ENCODE data around the gene TMEM267.
"Not testable (repeated sequence)": the region's sequence is repeated elsewhere in the genome, so short reads cannot be mapped to it uniquely, and the experiment has no call there.

Gene TMEM267

DNA sequence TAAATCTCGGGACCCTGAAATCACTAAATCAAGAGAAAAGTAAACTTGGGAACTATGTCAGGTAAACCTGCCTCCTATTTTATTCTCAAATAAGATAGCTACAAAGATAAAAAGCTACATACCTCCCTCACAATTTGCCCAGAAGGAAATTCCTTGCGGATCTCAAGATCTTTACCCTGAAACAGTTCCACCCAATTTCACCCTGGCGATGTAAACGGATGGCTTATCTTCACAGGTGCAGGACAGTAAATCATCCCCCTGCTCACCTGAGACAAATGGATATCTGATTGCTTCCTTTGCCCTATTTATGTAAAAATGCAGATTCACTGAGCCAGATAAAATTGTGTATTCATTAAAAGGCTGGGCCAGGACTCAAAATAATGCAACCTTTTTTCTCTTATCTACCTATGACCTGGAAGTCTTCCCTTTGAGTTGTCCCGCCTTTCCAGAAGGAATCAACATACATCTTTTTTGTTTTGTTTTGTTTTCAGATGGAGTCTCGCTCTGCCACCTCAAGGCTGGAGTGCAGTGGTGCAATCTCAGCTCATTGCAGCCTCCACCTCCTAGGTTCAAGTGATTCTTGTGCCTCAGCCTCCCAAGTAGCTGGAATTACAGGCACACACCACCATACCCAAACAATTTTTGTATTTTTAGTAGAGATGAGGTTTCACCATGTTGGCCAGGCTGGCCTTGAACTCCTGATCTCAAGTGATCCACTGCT lies 13.8 kb downstream of the TMEM267 start:
- Histone ChIP-seq H3K9me3 (ENCODE audit: severe bottlenecking) (peaks cover 5% of the 10 kb centered on the region), H3K36me3 (no peaks in the 10 kb centered on the region), H3K4me3 (ENCODE audit: low read depth, low read length) (no peak overlapping the region), H3K27me3 (ENCODE audit: insufficient read depth, low read depth, severe bottlenecking) (no peaks in the 10 kb centered on the region), H3K27ac (no peak overlapping the region)
- TF ChIP-seq, protein P1, sequence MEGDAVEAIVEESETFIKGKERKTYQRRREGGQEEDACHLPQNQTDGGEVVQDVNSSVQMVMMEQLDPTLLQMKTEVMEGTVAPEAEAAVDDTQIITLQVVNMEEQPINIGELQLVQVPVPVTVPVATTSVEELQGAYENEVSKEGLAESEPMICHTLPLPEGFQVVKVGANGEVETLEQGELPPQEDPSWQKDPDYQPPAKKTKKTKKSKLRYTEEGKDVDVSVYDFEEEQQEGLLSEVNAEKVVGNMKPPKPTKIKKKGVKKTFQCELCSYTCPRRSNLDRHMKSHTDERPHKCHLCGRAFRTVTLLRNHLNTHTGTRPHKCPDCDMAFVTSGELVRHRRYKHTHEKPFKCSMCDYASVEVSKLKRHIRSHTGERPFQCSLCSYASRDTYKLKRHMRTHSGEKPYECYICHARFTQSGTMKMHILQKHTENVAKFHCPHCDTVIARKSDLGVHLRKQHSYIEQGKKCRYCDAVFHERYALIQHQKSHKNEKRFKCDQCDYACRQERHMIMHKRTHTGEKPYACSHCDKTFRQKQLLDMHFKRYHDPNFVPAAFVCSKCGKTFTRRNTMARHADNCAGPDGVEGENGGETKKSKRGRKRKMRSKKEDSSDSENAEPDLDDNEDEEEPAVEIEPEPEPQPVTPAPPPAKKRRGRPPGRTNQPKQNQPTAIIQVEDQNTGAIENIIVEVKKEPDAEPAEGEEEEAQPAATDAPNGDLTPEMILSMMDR (IDR thresholded peaks at IDR 0.05; ENCODE audit: low read depth, low read length) = no peak
- DNase-seq = no peak

DNA sequence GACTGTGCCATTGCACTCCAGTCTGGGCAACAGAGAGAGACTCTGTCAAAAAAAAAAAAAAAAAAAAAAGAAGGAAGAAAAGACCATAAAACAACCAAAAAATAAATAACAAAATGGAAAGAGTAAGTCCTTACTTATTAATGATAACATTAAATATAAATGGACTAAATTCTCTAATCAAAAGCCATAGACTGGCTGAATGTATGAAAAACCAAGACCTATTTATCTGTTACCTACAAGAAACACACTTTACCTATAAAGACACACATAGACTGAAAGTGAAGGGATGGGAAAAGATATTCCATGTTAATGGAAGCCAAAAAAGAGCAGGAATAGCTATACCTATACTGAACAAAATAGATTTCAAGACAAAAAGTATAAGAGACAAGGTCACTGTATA lies 16.6 kb downstream of the TMEM267 start:
- Histone ChIP-seq H3K36me3 (no peaks in the 10 kb centered on the region), H3K27ac (no peak overlapping the region), H3K27me3 (ENCODE audit: insufficient read depth, low read depth, severe bottlenecking) (no peaks in the 10 kb centered on the region), H3K4me3 (ENCODE audit: low read depth, low read length) (no peak overlapping the region), H3K9me3 (ENCODE audit: severe bottlenecking) (peaks cover 5% of the 10 kb centered on the region)
- TF ChIP-seq, protein P1 (IDR thresholded peaks at IDR 0.05; ENCODE audit: low read depth, low read length) = no peak
- no peak for DNase-seq

DNA sequence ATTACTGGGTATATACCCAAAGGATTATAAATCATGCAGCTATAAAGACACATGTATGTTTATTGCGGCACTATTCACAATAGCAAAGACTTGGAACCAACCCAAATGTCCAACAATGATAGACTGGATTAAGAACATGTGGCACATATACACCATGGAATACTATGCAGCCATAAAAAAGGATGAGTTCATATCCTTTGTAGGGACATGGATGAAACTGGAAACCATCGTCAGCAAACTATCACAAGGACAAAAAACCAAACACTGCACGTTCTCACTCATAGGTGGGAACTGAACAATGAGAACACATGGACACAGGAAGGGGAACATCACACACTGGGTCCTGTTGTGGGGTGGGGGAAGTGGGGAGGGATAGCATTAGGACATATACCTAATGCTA lies 18.2 kb downstream of the TMEM267 start:
- H3K4me3 ChIP-seq (ENCODE audit: low read depth, low read length); DNase-seq; H3K36me3 ChIP-seq; H3K9me3 ChIP-seq (ENCODE audit: severe bottlenecking); H3K27me3 ChIP-seq (ENCODE audit: insufficient read depth, low read depth, severe bottlenecking); H3K27ac ChIP-seq: not testable (repeated sequence)

DNA sequence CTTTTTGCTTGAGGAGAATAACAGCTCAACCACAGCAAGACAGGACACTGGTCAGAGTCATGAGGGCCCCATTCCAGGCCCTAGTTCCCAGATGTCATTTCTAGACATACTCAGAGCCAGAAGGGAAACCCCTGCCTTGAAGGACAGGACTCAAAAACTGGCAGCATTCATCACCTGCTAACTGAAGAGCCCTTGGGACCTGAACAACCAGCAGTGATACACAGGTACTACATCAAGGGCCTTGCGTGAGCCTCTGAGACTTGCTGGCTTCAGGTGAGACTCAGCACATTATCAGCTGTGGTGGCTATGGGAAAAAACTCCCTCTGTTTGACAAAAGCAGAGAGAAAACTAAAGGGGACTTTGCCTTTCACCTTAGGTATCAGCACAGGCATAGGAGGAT lies 22.6 kb downstream of the TMEM267 start:
- no peaks in the 10 kb centered on the region for H3K36me3 ChIP-seq
- DNase-seq = no peak
- no peak overlapping the region for H3K27ac ChIP-seq
- H3K9me3 ChIP-seq (ENCODE audit: severe bottlenecking) = peaks cover 10% of the 10 kb centered on the region
- TF ChIP-seq, protein P1 (IDR thresholded peaks at IDR 0.05; ENCODE audit: low read depth, low read length) = no peak
- no peak overlapping the region for H3K4me3 ChIP-seq (ENCODE audit: low read depth, low read length)
- no peaks in the 10 kb centered on the region for H3K27me3 ChIP-seq (ENCODE audit: insufficient read depth, low read depth, severe bottlenecking)

DNA sequence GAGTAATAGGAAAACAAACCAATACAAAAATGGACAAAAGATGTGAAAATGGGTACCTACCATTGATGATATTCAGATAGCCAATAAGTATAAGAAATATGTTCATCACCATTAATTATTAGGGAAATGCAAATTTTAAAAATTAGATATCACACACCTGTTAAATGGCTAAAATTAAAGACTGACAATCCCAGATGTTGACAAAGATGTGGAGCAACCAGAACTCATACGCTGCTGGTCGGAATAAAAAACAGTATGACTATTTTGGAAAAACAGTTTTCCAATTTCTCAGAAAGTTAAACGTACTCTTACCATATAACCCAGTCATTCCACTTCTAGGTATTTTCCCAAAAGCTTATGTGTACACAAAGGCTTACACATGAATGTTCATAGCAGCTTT lies 27.1 kb downstream of the TMEM267 start:
- TF ChIP-seq, protein P1 (IDR thresholded peaks at IDR 0.05; ENCODE audit: low read depth, low read length) = no peak
- Histone ChIP-seq H3K4me3 (ENCODE audit: low read depth, low read length) (no peak overlapping the region), H3K36me3 (no peaks in the 10 kb centered on the region), H3K27me3 (ENCODE audit: insufficient read depth, low read depth, severe bottlenecking) (no peaks in the 10 kb centered on the region), H3K27ac (no peak overlapping the region), H3K9me3 (ENCODE audit: severe bottlenecking) (peaks cover 4% of the 10 kb centered on the region)
- no peak for DNase-seq

DNA sequence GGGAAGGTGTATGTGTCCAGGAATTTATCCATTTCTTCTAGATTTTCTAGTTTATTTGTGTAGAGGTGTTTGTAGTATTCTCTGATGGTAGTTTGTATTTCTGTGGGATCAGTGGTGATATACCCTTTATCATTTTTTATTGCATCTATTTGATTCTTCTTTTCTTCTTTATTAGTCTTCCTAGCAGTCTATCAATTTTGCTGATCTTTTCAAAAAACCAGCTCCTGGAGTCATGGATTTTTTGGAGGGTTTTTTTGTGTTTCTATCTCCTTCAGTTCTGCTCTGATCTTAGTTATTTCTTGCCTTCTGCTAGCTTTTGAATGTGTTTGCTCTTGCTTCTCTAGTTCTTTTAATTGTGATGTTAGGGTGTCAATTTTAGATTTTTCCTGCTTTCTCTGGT lies 42.1 kb downstream of the TMEM267 start:
- H3K27me3 ChIP-seq (ENCODE audit: insufficient read depth, low read depth, severe bottlenecking); H3K36me3 ChIP-seq; DNase-seq; H3K4me3 ChIP-seq (ENCODE audit: low read depth, low read length); H3K9me3 ChIP-seq (ENCODE audit: severe bottlenecking); H3K27ac ChIP-seq: not testable (repeated sequence)

DNA sequence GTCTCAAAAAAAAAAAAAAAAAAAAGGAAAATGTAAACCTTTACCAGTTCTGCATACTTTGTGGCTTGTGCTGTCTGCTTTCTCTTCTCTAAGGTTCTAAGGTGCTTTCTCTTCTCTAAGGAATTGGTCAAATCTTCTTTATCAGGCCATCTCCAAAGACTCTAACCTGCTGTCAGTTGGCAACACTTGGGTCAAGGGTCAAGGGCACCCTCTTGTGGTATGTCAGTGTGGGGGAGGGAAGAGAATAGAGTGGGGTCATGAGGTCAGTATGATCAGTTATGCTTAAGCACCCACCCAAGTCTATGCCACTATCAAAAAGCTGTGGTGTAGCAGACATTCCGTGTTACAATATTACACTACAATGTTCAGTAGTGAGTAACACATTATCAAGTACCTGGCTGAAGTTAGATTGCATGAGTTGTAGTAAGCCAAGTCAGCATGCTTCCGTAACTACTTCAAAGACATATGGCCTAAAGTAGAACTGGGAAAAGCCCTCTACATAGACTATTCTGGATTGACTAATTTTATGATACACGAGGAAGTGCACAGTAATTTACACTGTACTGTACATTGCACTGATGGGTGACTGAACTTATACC lies 46.5 kb downstream of the TMEM267 start:
- peaks cover 4% of the 10 kb centered on the region for H3K9me3 ChIP-seq (ENCODE audit: severe bottlenecking)
- H3K27me3 ChIP-seq (ENCODE audit: insufficient read depth, low read depth, severe bottlenecking) = no peaks in the 10 kb centered on the region
- TF ChIP-seq, protein P1 (IDR thresholded peaks at IDR 0.05; ENCODE audit: low read depth, low read length) = no peak
- no peak overlapping the region for H3K4me3 ChIP-seq (ENCODE audit: low read depth, low read length)
- H3K36me3 ChIP-seq = no peaks in the 10 kb centered on the region
- DNase-seq = no peak
- no peak overlapping the region for H3K27ac ChIP-seq
